Measurements from ENCODE around the gene TMIGD2.
A peak's percentile ranks its signal among the peaks of the same experiment; 100 is the strongest.
"Not testable (repeated sequence)": the region's sequence is repeated elsewhere in the genome, so short reads cannot be mapped to it uniquely, and the experiment has no call there.

The TMIGD2 gene

GRCh38 chr19:4295972-4296771 is 6.0 kb downstream of the TMIGD2 start:
- DNase-seq: no peak

GRCh38 chr19:4294389-4294788 is 7.8 kb downstream of the TMIGD2 start:
- no peak for DNase-seq

GRCh38 chr19:4292515-4292914 is 9.7 kb downstream of the TMIGD2 start:
- no peak for DNase-seq

DNA sequence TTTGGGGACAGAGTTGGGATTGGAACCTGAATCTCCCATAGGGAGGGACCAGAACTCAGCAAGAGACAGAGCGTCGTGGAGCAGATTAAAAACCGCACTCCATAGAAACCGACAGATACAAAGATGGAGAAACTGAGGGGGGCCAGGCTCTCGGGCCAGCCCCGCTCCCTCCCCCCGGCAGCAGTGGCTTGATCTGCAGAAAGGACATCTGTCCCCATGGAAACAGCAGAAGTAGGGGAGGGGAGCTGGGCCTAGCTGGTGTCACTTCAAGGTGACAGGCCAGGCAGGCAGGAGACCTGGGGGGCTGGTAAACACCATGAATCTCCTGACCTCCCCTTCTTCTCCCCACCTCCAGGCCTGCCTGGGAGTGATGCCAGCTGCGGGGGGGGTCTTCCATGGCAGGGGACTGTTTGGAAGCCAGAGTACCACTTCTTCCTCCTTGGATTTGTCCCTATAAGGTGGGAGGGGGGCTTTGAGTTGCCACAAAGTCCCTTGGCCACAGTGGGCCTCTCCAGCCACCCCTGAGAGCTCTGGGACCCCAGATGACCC is 10.9 kb downstream of the TMIGD2 start:
- no peak for DNase-seq

DNA sequence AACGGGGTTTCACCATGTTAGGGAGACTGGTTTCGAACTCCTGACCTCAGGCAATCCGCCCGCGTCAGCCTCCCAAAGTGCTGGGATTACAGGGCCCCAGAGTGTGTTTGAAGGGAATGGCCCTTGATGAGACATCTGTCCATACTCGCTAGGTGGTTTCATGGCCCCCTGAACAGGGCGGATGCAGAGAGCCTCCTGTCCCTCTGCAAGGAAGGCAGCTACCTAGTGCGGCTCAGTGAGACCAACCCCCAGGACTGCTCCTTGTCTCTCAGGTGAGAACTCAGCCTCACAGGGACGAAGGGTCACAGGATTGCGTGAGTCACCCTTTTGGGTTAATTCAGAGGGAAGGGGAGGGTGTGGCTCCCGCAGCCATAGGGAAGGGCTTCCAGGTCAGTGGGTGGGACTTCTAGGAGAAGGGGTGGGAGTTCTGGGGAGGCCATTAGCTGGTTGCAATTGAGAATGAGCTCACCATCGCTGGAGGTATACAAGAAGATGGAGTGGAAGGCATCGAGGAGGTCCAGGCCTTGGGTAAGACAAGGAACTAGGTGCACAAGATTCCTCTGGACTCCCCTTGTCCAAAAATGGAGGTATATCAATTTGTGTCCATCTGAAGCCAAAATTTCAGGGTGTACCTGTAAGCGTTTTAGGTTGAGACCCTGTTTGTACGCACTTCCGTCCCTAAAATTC is 14.0 kb downstream of the TMIGD2 start:
- DNase-seq: no peak

GRCh38 chr19:4286141-4286540 is 16.0 kb downstream of the TMIGD2 start:
- not testable (repeated sequence) for DNase-seq

DNA sequence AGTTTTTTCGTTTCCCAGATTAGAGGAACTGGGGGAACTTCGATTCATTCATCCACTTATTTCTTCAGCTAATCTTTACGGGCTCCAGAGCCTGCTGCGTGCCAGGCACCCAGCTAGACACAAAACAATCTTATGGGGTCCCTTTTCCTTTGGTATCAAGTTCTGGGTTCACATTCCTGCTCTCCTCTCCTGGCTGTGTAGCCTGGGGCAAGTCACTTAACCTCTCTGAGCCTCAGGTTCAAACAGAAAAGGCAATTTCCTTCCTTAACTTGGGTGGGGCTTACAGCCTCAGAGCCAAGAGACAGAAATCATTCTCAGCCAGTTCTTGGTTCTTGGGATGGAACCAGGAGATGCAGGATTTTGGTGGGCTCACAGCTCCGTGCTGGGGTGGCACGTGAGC is 17.2 kb downstream of the TMIGD2 start:
- no peak for DNase-seq

- no peak for DNase-seq
Measured at GRCh38 chr19:4284176-4284958, 17.8 kb downstream of the TMIGD2 start.

DNA sequence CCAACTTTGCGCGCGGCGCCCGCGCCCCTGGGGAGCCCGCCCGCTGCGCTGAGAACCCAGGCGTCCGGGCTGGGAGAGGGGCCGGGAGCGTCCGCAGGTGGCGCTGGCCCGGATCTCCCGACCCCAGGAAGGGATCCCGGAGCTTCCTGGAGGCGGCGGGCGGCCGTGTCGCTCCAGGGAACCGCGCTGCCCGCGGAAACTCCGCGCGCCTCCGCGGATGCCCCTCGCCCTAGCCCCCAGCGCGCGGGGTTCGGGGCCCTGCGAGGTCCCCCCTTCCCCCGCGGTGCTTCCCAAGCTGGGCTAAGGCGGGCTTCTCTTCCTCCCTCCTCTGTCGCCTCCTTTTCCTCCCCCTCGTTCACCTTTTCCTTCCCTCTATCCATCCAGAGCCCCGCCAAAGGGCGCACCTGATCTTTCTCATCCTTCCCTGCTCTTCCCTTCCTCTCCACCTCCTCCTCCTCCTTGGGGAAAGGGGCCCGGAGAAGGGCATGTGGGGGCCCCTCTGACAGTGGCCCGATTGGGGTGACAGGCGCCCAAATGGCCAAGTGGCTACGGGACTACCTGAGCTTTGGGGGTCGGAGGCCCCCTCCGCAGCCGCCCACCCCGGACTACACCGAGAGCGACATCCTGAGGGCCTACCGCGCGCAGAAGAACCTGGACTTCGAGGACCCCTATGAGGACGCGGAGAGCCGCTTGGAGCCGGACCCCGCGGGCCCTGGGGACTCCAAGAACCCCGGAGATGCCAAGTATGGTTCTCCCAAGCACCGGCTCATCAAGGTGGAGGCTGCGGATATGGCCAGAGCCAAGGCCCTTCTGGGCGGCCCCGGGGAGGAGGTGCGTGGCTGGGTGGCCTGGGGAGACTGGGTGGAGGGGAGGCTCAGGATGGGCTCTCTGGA is 22.4 kb downstream of the TMIGD2 start:
- DNase-seq: no peak

GRCh38 chr19:4279267-4279529 is 23.0 kb downstream of the TMIGD2 start:
- DNase-seq: no peak

DNA sequence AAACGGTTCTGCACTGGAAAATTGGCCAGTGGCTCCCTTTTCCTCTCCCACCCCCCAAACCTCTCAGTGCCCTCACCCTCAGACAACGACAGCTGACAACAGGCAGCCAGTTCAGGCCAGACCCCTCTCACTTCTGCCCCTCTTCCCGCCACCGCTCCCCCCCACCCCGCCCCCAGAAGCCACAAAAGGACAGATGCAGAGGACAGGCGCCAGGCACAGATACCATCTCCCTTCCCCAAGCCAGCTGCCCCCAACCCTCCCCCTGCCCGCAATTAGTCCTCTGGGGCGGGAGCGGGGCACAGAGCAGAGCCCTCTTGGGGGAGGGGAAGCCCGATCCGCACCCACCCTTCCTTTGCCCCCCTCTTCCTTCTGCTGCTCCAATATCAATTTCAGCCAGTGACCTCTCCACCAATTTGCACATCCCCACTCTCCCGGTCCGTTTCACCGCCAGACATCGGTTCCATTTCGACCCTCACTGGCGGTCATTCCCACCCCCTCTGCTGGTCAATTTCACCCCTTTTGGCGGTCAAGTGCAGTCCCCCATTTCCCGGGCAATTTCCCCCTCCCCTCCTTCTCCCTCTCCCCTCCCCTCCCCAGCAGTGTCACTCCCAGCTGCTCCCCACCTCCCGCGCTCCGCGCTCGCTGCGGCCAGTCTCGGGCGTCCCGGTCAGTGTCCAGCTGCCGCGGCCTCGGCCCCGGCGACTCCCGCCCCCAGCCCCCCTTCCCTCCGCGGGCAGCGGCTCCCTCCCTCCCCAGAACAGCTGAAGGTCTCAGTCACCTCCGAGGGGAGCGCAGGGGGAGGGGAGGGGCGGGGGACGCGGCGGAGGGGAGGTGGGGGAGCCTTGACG is 23.5 kb downstream of the TMIGD2 start, which contains the start of gene SHD:
TSS of gene SHD (plus strand) at position 848 of the 848 bp plus-strand sequence. CDS start 798 bp downstream, outside the sequence.
- DNase-seq: no peak

DNA sequence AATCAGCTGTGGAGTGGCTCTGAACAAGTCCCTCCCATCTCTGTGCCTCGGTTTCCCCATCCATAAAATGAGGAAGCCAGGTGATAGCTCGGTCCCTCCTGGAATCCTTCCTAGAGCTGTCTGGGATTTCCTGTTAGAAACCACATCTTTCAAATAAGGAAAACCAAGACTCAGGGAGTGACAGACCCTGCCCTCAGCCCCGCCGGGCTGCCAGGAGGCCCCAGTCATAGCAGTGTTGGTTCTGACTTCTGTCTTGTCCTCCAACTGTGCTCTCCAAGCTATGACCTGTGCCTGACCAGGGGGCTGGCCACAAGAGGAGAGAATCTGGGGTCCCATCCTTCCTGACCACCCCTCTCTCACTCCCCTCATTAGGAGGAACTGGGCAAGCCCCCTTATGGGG is 24.2 kb downstream of the TMIGD2 start:
- no peak for DNase-seq

DNA sequence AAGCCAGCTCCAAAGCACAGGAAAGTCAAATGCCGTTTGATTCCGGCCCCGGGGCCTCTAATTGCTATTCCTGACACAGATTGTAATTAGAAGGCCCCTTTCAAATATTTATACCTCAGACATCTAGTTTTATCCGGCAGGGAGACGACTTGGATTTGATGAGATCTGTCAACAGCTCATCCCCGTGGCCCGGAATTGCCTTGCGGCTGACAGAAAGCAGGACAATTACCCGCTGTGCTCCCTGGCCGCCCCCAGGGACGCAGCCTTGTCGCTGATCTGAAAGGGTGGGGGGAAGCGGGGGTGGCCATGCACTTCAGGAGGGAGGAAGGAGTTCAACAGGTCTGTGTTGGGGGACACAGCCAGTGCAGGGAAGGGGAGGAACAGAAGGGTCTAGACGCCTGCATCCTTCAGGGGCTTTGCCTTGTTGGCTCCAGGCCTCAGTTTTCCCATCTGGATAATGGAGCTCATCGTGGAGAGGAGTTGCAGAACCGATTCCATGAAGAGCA is 24.9 kb downstream of the TMIGD2 start:
- no peak for DNase-seq

- not testable (repeated sequence) for DNase-seq
Measured at GRCh38 chr19:4274321-4274686, 27.9 kb downstream of the TMIGD2 start.

DNA sequence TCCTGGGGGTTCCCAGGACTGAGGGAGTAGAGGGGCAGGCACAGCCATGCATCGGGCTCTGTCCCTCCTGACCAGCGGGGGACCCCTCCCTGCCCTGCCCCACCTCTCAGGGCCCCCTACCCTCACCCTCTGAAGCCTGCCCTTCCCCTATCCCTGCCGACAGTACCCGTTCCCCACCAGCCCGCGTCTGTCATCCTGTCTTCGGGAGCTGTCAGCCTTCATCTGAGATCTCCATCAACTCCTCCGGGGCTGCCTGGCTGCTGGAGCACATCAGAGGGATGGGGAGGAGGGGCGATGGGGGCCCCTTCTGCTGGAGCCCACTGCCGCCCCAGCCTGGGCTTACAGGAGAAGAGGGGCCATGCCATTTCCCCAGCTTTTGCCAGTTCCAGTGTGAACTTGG is 29.3 kb downstream of the TMIGD2 start:
- DNase-seq: no peak

- DNase-seq: no peak
Measured at GRCh38 chr19:4268816-4269430, 33.3 kb downstream of the TMIGD2 start.

DNA sequence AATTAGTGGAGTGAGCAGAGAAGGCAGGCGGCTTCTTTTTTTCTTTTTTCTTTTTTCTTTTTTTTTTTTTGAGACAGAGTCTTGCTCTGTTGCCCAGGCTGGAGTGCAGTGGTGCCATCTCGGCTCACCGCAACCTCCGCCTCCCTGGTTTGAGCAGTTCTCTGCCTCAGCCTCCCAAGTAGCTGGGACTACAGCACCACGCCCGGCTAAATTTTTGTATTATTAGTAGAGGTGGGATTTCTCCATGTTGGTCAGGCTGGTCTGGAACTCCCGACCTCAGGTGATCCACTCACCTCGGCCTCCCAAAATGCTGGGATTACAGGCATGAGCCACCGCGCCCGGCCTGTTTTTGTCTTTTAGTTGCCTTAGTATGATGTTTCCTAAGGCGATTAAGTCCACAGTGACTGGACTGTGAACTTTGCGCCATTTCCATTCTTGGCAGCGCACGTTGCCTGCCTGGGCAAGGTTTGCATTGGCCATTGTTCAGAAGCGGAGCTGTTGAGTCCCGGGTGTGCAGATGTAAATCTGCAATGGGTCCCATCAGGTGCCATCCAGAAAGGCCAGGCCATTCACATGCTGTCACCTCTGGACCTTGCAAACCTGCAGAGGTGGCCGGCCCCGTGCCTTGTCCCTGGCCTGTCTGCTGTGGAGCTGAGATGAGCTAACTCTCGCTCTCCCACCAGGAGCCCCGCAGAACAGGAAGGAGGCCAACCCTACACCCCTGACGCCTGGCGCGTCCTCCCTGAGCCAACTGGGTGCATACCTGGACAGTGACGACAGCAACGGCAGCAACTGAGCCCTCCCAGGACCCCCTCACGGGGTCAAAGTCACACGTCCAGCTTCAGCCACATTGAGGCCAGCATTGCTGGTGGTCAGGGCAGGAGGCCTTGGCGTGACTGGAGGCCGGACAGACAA is 34.0 kb downstream of the TMIGD2 start:
- no peak for DNase-seq

DNA sequence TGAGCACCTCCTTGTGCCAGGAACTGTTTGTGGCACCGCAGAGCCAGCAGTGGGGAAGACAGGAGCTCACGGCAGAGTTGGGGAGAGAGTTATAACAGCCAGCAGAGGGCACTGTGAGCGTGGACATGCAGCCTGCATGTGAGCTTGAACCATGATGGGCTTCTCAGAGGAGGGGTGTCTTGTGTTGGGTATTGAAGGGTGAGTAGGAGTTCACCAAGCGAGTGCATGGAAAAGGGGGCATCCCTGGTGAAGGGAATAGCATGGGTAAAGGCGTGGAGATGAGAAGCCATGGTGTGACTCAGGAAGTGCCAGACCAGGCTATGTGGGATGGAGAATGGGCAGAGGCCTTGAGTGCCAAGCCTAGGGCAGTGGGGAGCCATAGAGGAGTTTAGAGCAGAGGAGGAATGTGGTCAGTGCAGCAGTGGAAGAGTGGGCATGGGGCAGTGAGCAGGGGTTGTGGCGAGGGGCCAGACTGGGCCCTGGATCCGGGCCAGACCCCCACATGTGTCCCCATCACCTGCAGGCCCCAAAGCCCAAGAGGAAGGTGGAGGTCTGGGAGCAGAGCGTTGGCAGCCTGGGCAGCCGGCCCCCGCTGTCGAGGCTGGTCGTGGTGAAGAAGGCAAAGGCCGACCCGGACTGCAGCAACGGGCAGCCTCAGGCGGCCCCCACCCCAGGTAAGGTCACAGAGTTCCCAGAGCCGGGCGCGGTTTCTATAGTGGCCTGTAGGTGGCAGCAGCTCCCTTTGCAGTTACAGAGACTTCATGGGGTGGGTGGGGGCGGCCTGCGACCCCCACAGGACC is 34.9 kb downstream of the TMIGD2 start:
- peak; percentile 66 for DNase-seq
